GM12864 (cell line): ENCODE measurements around the gene TCIRG1.

ENCODE experiments used
- DNase-seq: peaks from one replicate; pipeline ENCODE4 v3.0.0-alpha.2; 2011; ENCODE audit warnings: low read depth
- H3K4me3 ChIP-seq: 2 replicates; pipeline ENCODE4 v1.5.1; 2011; ENCODE audit warnings: mild to moderate bottlenecking, low read depth, low read length, control low read depth
- CTCF ChIP-seq: IDR thresholded peaks from 2 replicates; pipeline ENCODE4 v1.5.1; 2011; ENCODE audit warnings: low read depth, mild to moderate bottlenecking, moderate library complexity, low read length, control low read depth, inconsistent platforms; ENCODE audit errors: missing control alignments

The TCIRG1 gene

GRCh38 chr11:68040101-68040956, 1.5 kb downstream of the TCIRG1 start:
- H3K4me3 ChIP-seq, result peak overlapping the region; percentile 90
- no peak for DNase-seq
- TF ChIP-seq CTCF, result no peak

- TF ChIP-seq CTCF, result no peak
- no peak for DNase-seq
- H3K4me3 ChIP-seq, result peak overlapping the region; percentile 90
Measured at GRCh38 chr11:68040957-68041591, 2.2 kb downstream of the TCIRG1 start.

- DNase-seq, result no peak
- H3K4me3 ChIP-seq, result no peak overlapping the region
- no peak for TF ChIP-seq CTCF
Measured at GRCh38 chr11:68041617-68042218, 2.9 kb downstream of the TCIRG1 start.

- no peak for TF ChIP-seq CTCF
- H3K4me3 ChIP-seq, result no peak overlapping the region
- no peak for DNase-seq
Measured at GRCh38 chr11:68042219-68043028, 3.6 kb downstream of the TCIRG1 start.

GRCh38 chr11:68043029-68043348, 4.2 kb downstream of the TCIRG1 start:
- TF ChIP-seq CTCF, result no peak
- no peak for DNase-seq
- H3K4me3 ChIP-seq, result no peak overlapping the region

GRCh38 chr11:68043349-68044144, 4.7 kb downstream of the TCIRG1 start:
- no peak for TF ChIP-seq CTCF
- no peak overlapping the region for H3K4me3 ChIP-seq
- DNase-seq, result no peak
